B cell (primary cell): ENCODE measurements around the gene SAA2. TPM values are rescaled to one million over a fixed set of nuclear protein-coding genes. Genes with fewer than 3 reads are reported as not detected.

ENCODE experiments used
- ATAC-seq: fragments of 200-7000 bp; cut with Tn5 transposase; one replicate; pipeline ENCODE4 v1.10.0; 2021; ENCODE audit warnings: low read depth, mild to moderate bottlenecking, moderate number of reproducible peaks, moderate library complexity
- CTCF ChIA-PET: fragments of 350-600 bp; sonication (Branson Sonifier 250); formaldehyde crosslinking; loops from one replicate; lab custom pipeline; 2021; ENCODE audit warnings: antibody characterized with exemption, inconsistent platforms; lab: Charles Lee
- POLR2A ChIA-PET: fragments of 350-600 bp; sonication (Branson Sonifier 250); formaldehyde crosslinking; loops from one replicate; lab custom pipeline; 2021; ENCODE audit warnings: antibody characterized with exemption; lab: Charles Lee
- DNase-seq: peaks from one replicate; pipeline ENCODE4 v3.0.0; 2013
- H2AFZ ChIP-seq: 2 replicates; pipeline ENCODE4 v1.6.1; 2012; ENCODE audit warnings: mild to moderate bottlenecking, low read depth, low read length; ENCODE audit not compliant: insufficient read depth, poor library complexity, severe bottlenecking
- H3K27ac ChIP-seq, 2 donors: 1 replicate in 1 of 2; 2 replicates in 1 of 2; pipeline ENCODE4 v1.5.1; 2012 to 2013; ENCODE audit warnings: low read length in 2 of 2, mild to moderate bottlenecking in 2 of 2, moderate library complexity in 1 of 2
- H3K27me3 ChIP-seq, 4 experiments: fragments of 200-600 bp in 1 of 4; sonication (generic) in 1 of 4; replicated peaks in 1 of 4; 1 replicate in 2 of 4; 2 replicates in 2 of 4; pipeline versions ENCODE4 v1.6.1 to v1.7.0; 2013 to 2016; ENCODE audit warnings: low read length in 3 of 4, mild to moderate bottlenecking in 2 of 4, mixed read lengths in 1 of 4, moderate library complexity in 1 of 4; ENCODE audit not compliant: insufficient read depth in 4 of 4, control insufficient read depth in 3 of 4; ENCODE audit errors: control extremely low read depth in 1 of 4
- H3K36me3 ChIP-seq, 2 experiments: replicated peaks in 1 of 2; 1 replicate in 1 of 2; 2 replicates in 1 of 2; pipeline versions ENCODE4 v1.6.1 to v1.7.1; 2013; ENCODE audit warnings: low read length in 1 of 2; ENCODE audit not compliant: insufficient read depth in 2 of 2, control insufficient read depth in 1 of 2; ENCODE audit errors: control extremely low read depth in 1 of 2, extremely low read depth in 1 of 2
- H3K4me1 ChIP-seq, 2 donors: fragments of 200-600 bp in 1 of 2; sonication (generic) in 1 of 2; 1 replicate in 1 of 2; 2 replicates in 1 of 2; pipeline versions ENCODE4 v1.5.1 to v1.6.1; 2013 to 2017; ENCODE audit warnings: low read length in 2 of 2; ENCODE audit not compliant: control insufficient read depth in 2 of 2, insufficient read depth in 2 of 2
- H3K4me2 ChIP-seq: replicated peaks from 2 replicates; pipeline ENCODE3; 2012; ENCODE audit warnings: mild to moderate bottlenecking, low read depth, low read length; ENCODE audit not compliant: poor library complexity, severe bottlenecking
- H3K4me3 ChIP-seq, 5 experiments: fragments of 200-600 bp in 1 of 5; sonication (generic) in 1 of 5; 1 replicate in 3 of 5; 2 replicates in 2 of 5; pipeline versions ENCODE4 v1.5.1 to v1.7.0; 2011 to 2016; ENCODE audit warnings: low read length in 4 of 5, mild to moderate bottlenecking in 4 of 5, low read depth in 2 of 5, control low read depth in 1 of 5, moderate library complexity in 1 of 5; ENCODE audit not compliant: insufficient read depth in 1 of 5; ENCODE audit errors: control extremely low read depth in 1 of 5, extremely low read depth in 1 of 5
- H3K79me2 ChIP-seq: fragments of 200-600 bp; sonication (generic); one replicate; pipeline ENCODE4 v1.6.0; 2016; ENCODE audit warnings: low read length; ENCODE audit not compliant: control insufficient read depth, insufficient read depth
- H3K9ac ChIP-seq: fragments of 200-600 bp; sonication (generic); 2 replicates; pipeline ENCODE4 v1.6.1; 2017; ENCODE audit warnings: mild to moderate bottlenecking, low read length, moderate library complexity
- H3K9me3 ChIP-seq, 3 donors: one replicate each; pipeline versions ENCODE4 v1.6.1 to v1.7.1; 2013; ENCODE audit warnings: low read length in 2 of 3; ENCODE audit not compliant: control insufficient read depth in 2 of 3, insufficient read depth in 1 of 3; ENCODE audit errors: control extremely low read depth in 1 of 3
- H4K20me1 ChIP-seq: 2 replicates; pipeline ENCODE4 v1.6.0; 2012; ENCODE audit warnings: mild to moderate bottlenecking, low read length; ENCODE audit not compliant: insufficient read depth, control insufficient read depth, poor library complexity, severe bottlenecking
- H3K27ac Mint-ChIP-seq: one replicate; pipeline ENCODE4 v1.8.0; 2021; ENCODE audit warnings: mixed read lengths
- H3K27me3 Mint-ChIP-seq: one replicate; pipeline ENCODE4 v1.8.0; 2021; ENCODE audit warnings: mixed read lengths
- H3K4me1 Mint-ChIP-seq: one replicate; pipeline ENCODE4 v1.8.0; 2021; ENCODE audit warnings: mixed read lengths
- H3K4me3 Mint-ChIP-seq: one replicate; pipeline ENCODE4 v1.8.0; 2021; ENCODE audit warnings: mixed read lengths
- H3K9me3 Mint-ChIP-seq: one replicate; pipeline ENCODE4 v1.8.0; 2022; ENCODE audit warnings: mixed read lengths; ENCODE audit not compliant: insufficient read depth
- EZH2 ChIP-seq: IDR thresholded peaks from 2 replicates; pipeline ENCODE4 v1.6.1; 2012; ENCODE audit warnings: borderline replicate concordance, low read depth, mild to moderate bottlenecking, moderate library complexity, low read length; ENCODE audit not compliant: insufficient read depth, poor library complexity, severe bottlenecking
- WGBS: methylation state at CpG from one replicate; pipeline ENCODE4 v1.1.5; 2013; ENCODE audit warnings: missing lambda C conversion rate; ENCODE audit not compliant: insufficient coverage; 5-methylcytosine and 5-hydroxymethylcytosine counted together
- intact Hi-C: fragments of 100-400 bp; cut with micrococcal nuclease; formaldehyde crosslinking; loops from one replicate; pipeline ENCODE4 v1.10.0; 2022
- polyA plus RNA-seq: library from polyadenylated mRNA; depleted of rRNA; stranded (reverse); fragments of >200 nt; gene quantifications from 2 replicates; pipeline ENCODE4 v1.2.3, GENCODE V29; 2012
- total RNA-seq, 2 donors: library from RNA; stranded (reverse); fragments of 120-200 nt in 1 of 2; gene quantifications; 1 replicate in 1 of 2; 2 replicates in 1 of 2; pipeline versions ENCODE4 v1.2.3 to v1.2.4, GENCODE V29; 2013 to 2022
- TF ChIP-seq, protein P1 (sequence below): fragments of 200-600 bp; IDR thresholded peaks from one replicate; pipeline ENCODE4 v1.8.0; 2022; ENCODE audit warnings: antibody characterized with exemption, mild to moderate bottlenecking

Gene SAA2
- total and polyA plus RNA-seq, 2 donors (not counting 1 experiment from before 2014, with no cell fraction given) = not detected

GRCh38 chr11:18221274-18221876 lies 27.1 kb downstream of the SAA2 start:
- 79% methylated on average over 5 of the region's 5 CpGs for WGBS
- DNase-seq (no peak), ATAC-seq (no peak)
- Mint-ChIP-seq H3K9me3 (no peaks in the 10 kb centered on the region), H3K4me3 (no peak overlapping the region), H3K27me3 (peaks cover 12% of the 10 kb centered on the region), H3K27ac (no peak overlapping the region), H3K4me1 (no peaks in the 10 kb centered on the region)
- H3K9me3 ChIP-seq = peaks cover 0 to 16% (median 0%) of the 10 kb centered on the region in 3 donors
- ChIA-PET POLR2A (no interaction called here), CTCF (interaction anchor here (0.9 kb wide), 1 partner anchor 23 kb away, joined by 3 read pairs; no protein-coding TSS in a partner anchor)
- no peak overlapping the region for H2AFZ ChIP-seq
- H3K79me2 ChIP-seq = no peaks in the 10 kb centered on the region
- intact Hi-C loops = no loop called here
- H3K4me3 ChIP-seq = no peak overlapping the region
- H3K36me3 ChIP-seq = no peaks in the 10 kb centered on the region
- TF ChIP-seq, protein P1, sequence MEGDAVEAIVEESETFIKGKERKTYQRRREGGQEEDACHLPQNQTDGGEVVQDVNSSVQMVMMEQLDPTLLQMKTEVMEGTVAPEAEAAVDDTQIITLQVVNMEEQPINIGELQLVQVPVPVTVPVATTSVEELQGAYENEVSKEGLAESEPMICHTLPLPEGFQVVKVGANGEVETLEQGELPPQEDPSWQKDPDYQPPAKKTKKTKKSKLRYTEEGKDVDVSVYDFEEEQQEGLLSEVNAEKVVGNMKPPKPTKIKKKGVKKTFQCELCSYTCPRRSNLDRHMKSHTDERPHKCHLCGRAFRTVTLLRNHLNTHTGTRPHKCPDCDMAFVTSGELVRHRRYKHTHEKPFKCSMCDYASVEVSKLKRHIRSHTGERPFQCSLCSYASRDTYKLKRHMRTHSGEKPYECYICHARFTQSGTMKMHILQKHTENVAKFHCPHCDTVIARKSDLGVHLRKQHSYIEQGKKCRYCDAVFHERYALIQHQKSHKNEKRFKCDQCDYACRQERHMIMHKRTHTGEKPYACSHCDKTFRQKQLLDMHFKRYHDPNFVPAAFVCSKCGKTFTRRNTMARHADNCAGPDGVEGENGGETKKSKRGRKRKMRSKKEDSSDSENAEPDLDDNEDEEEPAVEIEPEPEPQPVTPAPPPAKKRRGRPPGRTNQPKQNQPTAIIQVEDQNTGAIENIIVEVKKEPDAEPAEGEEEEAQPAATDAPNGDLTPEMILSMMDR = no peak
- H3K4me2 ChIP-seq = no peak overlapping the region
- peaks cover 0 to 4% (median 0%) of the 10 kb centered on the region in 4 experiments for H3K27me3 ChIP-seq
- H3K9ac ChIP-seq = no peak overlapping the region
- peaks cover 5 to 9% of the 10 kb centered on the region in 2 donors for H3K4me1 ChIP-seq
- H3K27ac ChIP-seq = no peak overlapping the region
- H4K20me1 ChIP-seq = no peaks in the 10 kb centered on the region

GRCh38 chr11:18209058-18209457 lies 39.4 kb downstream of the SAA2 start:
- Mint-ChIP-seq H3K4me1 (no peaks in the 10 kb centered on the region), H3K27me3 (peaks cover 45% of the 10 kb centered on the region), H3K4me3 (no peak overlapping the region), H3K9me3 (no peaks in the 10 kb centered on the region), H3K27ac (no peak overlapping the region)
- Histone ChIP-seq H3K9ac (no peak overlapping the region), H3K27me3 (peaks cover 0 to 10% (median 1%) of the 10 kb centered on the region in 4 experiments), H3K79me2 (no peaks in the 10 kb centered on the region), H3K9me3 (peaks cover 0 to 5% (median 0%) of the 10 kb centered on the region in 3 donors), H3K36me3 (no peaks in the 10 kb centered on the region), H3K4me3 (no peak overlapping the region), H3K27ac (no peak overlapping the region), H3K4me1 (no peaks in the 10 kb centered on the region), H3K4me2 (no peak overlapping the region), H2AFZ (no peak overlapping the region), H4K20me1 (no peaks in the 10 kb centered on the region)
- TF ChIP-seq, protein P1 = no peak
- no peak for TF ChIP-seq EZH2
- ATAC-seq (no peak), DNase-seq (no peak)
- ChIA-PET CTCF (no interaction called here), POLR2A (no interaction called here)
- intact Hi-C loops = no loop called here
- 33% methylated on average over 30 of the region's 33 CpGs for WGBS
